ENCODE results near the gene TFDP2. TPM values are rescaled to one million over a fixed set of nuclear protein-coding genes. Genes with fewer than 3 reads are reported as not detected.

Gene TFDP2
- total and polyA plus RNA-seq, 2 experiments from 2014 or later, result 150 to 410 TPM

DNA sequence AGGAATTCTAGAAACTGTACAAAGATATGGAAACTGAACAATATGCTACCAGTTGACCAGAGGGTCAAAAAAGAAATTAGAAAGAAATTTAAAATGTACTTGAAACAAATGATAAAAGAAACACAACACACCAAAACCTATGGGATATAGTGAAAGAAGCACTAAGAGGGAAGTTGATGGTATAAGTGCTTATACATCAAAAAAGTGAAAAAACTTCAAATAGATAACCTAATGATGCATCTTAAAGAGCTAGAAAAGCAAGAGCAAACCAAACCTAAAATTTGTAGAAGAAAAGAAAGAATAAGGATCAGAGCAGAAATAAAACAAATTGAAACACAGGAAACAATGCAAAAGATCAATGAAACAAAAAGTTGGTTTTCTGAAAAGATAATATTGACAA, 68.2 kb downstream of the TFDP2 start:
- no peaks in the 10 kb centered on the region for H3K9me3 Mint-ChIP-seq
- Histone ChIP-seq H3K27ac (ENCODE audit: low read depth) (no peak overlapping the region), H3K27me3 (ENCODE audit: insufficient read depth) (no peaks in the 10 kb centered on the region), H3K9me2 (ENCODE audit: insufficient read depth) (no peaks in the 10 kb centered on the region), H3K4me2 (no peak overlapping the region), H3F3A (replicated peaks; ENCODE audit: low read depth) (no peaks in the 10 kb centered on the region), H3K79me2 (replicated peaks; ENCODE audit: insufficient read depth) (no peaks in the 10 kb centered on the region), H3K4me1 (ENCODE audit: insufficient read depth) (no peaks in the 10 kb centered on the region), H2AFZ (no peak overlapping the region), H3K4me3 (no peak overlapping the region), H4K20me1 (replicated peaks; ENCODE audit: insufficient read depth) (no peaks in the 10 kb centered on the region), H3K36me3 (ENCODE audit: insufficient read depth) (no peaks in the 10 kb centered on the region)
- DNase-seq (ENCODE audit: low spot score), result no peak
- no peak overlapping the region for H3K4me3 Mint-ChIP-seq
- no peaks in the 10 kb centered on the region for H3K27me3 Mint-ChIP-seq (ENCODE audit: insufficient read depth, low read depth, poor library complexity)
- no peaks in the 10 kb centered on the region for H3K4me1 Mint-ChIP-seq
- ATAC-seq, result no peak
- no peaks in the 10 kb centered on the region for H3K36me3 Mint-ChIP-seq (ENCODE audit: low read depth)
- H3K27ac Mint-ChIP-seq, result no peak overlapping the region
- TF ChIP-seq CREB1 (CRISPR knock-in tag; IDR thresholded peaks at IDR 0.05; ENCODE audit: low read depth), result no peak
- TF ChIP-seq, protein P1, sequence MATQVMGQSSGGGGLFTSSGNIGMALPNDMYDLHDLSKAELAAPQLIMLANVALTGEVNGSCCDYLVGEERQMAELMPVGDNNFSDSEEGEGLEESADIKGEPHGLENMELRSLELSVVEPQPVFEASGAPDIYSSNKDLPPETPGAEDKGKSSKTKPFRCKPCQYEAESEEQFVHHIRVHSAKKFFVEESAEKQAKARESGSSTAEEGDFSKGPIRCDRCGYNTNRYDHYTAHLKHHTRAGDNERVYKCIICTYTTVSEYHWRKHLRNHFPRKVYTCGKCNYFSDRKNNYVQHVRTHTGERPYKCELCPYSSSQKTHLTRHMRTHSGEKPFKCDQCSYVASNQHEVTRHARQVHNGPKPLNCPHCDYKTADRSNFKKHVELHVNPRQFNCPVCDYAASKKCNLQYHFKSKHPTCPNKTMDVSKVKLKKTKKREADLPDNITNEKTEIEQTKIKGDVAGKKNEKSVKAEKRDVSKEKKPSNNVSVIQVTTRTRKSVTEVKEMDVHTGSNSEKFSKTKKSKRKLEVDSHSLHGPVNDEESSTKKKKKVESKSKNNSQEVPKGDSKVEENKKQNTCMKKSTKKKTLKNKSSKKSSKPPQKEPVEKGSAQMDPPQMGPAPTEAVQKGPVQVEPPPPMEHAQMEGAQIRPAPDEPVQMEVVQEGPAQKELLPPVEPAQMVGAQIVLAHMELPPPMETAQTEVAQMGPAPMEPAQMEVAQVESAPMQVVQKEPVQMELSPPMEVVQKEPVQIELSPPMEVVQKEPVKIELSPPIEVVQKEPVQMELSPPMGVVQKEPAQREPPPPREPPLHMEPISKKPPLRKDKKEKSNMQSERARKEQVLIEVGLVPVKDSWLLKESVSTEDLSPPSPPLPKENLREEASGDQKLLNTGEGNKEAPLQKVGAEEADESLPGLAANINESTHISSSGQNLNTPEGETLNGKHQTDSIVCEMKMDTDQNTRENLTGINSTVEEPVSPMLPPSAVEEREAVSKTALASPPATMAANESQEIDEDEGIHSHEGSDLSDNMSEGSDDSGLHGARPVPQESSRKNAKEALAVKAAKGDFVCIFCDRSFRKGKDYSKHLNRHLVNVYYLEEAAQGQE (IDR thresholded peaks at IDR 0.05; ENCODE audit: unreplicated experiment), result no peak
- TF ChIP-seq JUNB (IDR thresholded peaks at IDR 0.05; ENCODE audit: unreplicated experiment), result no peak
- TF ChIP-seq CTCF (conservative IDR thresholded peaks at IDR 0.05; ENCODE audit: low read depth in 2 of 2), result no peak
- TF ChIP-seq NANOG (IDR thresholded peaks at IDR 0.05; ENCODE audit: borderline replicate concordance), result no peak
- no peak for TF ChIP-seq STAT1 (IDR thresholded peaks at IDR 0.05; ENCODE audit: unreplicated experiment)
- TF ChIP-seq, protein P2, sequence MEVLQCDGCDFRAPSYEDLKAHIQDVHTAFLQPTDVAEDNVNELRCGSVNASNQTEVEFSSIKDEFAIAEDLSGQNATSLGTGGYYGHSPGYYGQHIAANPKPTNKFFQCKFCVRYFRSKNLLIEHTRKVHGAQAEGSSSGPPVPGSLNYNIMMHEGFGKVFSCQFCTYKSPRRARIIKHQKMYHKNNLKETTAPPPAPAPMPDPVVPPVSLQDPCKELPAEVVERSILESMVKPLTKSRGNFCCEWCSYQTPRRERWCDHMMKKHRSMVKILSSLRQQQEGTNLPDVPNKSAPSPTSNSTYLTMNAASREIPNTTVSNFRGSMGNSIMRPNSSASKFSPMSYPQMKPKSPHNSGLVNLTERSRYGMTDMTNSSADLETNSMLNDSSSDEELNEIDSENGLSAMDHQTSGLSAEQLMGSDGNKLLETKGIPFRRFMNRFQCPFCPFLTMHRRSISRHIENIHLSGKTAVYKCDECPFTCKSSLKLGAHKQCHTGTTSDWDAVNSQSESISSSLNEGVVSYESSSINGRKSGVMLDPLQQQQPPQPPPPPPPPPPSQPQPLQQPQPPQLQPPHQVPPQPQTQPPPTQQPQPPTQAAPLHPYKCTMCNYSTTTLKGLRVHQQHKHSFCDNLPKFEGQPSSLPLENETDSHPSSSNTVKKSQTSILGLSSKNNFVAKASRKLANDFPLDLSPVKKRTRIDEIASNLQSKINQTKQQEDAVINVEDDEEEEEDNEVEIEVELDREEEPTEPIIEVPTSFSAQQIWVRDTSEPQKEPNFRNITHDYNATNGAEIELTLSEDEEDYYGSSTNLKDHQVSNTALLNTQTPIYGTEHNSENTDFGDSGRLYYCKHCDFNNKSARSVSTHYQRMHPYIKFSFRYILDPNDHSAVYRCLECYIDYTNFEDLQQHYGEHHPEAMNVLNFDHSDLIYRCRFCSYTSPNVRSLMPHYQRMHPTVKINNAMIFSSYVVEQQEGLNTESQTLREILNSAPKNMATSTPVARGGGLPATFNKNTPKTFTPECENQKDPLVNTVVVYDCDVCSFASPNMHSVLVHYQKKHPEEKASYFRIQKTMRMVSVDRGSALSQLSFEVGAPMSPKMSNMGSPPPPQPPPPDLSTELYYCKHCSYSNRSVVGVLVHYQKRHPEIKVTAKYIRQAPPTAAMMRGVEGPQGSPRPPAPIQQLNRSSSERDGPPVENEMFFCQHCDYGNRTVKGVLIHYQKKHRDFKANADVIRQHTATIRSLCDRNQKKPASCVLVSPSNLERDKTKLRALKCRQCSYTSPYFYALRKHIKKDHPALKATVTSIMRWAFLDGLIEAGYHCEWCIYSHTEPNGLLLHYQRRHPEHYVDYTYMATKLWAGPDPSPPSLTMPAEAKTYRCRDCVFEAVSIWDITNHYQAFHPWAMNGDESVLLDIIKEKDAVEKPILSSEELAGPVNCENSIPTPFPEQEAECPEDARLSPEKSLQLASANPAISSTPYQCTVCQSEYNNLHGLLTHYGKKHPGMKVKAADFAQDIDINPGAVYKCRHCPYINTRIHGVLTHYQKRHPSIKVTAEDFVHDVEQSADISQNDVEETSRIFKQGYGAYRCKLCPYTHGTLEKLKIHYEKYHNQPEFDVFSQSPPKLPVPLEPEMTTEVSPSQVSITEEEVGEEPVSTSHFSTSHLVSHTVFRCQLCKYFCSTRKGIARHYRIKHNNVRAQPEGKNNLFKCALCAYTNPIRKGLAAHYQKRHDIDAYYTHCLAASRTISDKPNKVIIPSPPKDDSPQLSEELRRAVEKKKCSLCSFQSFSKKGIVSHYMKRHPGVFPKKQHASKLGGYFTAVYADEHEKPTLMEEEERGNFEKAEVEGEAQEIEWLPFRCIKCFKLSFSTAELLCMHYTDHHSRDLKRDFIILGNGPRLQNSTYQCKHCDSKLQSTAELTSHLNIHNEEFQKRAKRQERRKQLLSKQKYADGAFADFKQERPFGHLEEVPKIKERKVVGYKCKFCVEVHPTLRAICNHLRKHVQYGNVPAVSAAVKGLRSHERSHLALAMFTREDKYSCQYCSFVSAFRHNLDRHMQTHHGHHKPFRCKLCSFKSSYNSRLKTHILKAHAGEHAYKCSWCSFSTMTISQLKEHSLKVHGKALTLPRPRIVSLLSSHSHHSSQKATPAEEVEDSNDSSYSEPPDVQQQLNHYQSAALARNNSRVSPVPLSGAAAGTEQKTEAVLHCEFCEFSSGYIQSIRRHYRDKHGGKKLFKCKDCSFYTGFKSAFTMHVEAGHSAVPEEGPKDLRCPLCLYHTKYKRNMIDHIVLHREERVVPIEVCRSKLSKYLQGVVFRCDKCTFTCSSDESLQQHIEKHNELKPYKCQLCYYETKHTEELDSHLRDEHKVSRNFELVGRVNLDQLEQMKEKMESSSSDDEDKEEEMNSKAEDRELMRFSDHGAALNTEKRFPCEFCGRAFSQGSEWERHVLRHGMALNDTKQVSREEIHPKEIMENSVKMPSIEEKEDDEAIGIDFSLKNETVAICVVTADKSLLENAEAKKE (CRISPR knock-in tag; IDR thresholded peaks at IDR 0.05), result no peak
- TF ChIP-seq EZH2 (IDR thresholded peaks at IDR 0.05; ENCODE audit: low read depth, unreplicated experiment), result no peak
- TF ChIP-seq ZNF331 (CRISPR knock-in tag; IDR thresholded peaks at IDR 0.05; ENCODE audit: low read depth), result no peak
- TF ChIP-seq ETS1 (IDR thresholded peaks at IDR 0.05), result no peak
- no peak for TF ChIP-seq POLR2AphosphoS5 (IDR thresholded peaks at IDR 0.05; ENCODE audit: low read depth)
- no peak for TF ChIP-seq ZNF114 (CRISPR knock-in tag; IDR thresholded peaks at IDR 0.05)
- TF ChIP-seq EZH2phosphoT487 (IDR thresholded peaks at IDR 0.05; ENCODE audit: unreplicated experiment), result no peak

Measured in GM23338 (cell line).